ENCODE measurements around the gene CACNB2. TPM values are rescaled to one million over a fixed set of nuclear protein-coding genes. Genes with fewer than 3 reads are reported as not detected.

CACNB2 gene
- total RNA-seq, 4 donors from 2014 or later: 11.6 to 13.8 (median 12.1) TPM

- no peak overlapping the region for H3K27ac ChIP-seq
- no peak overlapping the region for H3K4me3 ChIP-seq
- 91% methylated on average over 5 of the region's 5 CpGs for WGBS
- no peaks in the 10 kb centered on the region for H3K4me1 ChIP-seq
- no peaks in the 10 kb centered on the region for H3K27me3 ChIP-seq
- no peak for DNase-seq (ENCODE audit: low spot score in 2 of 2)
- no peaks in the 10 kb centered on the region for H3K9me3 ChIP-seq
- TF ChIP-seq POLR2AphosphoS5 (IDR thresholded peaks at IDR 0.05) (no peak), POLR2A (IDR thresholded peaks at IDR 0.05) (no peak), CTCF (IDR thresholded peaks at IDR 0.05) (no peak)
- H3K36me3 ChIP-seq: no peaks in the 10 kb centered on the region
Observed at GRCh38 chr10:18504161-18504560, 363.9 kb downstream of the CACNB2 start.

- TF ChIP-seq POLR2A (IDR thresholded peaks at IDR 0.05) (no peak), POLR2AphosphoS5 (IDR thresholded peaks at IDR 0.05) (no peak), CTCF (IDR thresholded peaks at IDR 0.05) (no peak), EP300 (IDR thresholded peaks at IDR 0.05) (no peak)
- Histone ChIP-seq H3K4me3 (no peak overlapping the region), H3K36me3 (no peaks in the 10 kb centered on the region), H3K9me3 (no peaks in the 10 kb centered on the region), H3K27ac (no peak overlapping the region), H3K27me3 (no peaks in the 10 kb centered on the region), H3K4me1 (no peaks in the 10 kb centered on the region)
- no peak for DNase-seq (ENCODE audit: low spot score in 2 of 2)
- 72% methylated on average over 11 of the region's 11 CpGs for WGBS
Observed at GRCh38 chr10:18505456-18506118, 365.4 kb downstream of the CACNB2 start.

- H3K27ac ChIP-seq: no peak overlapping the region
- H3K27me3 ChIP-seq: no peaks in the 10 kb centered on the region
- H3K4me1 ChIP-seq: no peaks in the 10 kb centered on the region
- DNase-seq (ENCODE audit: low spot score in 2 of 2): no peak
- no peaks in the 10 kb centered on the region for H3K9me3 ChIP-seq
- no peaks in the 10 kb centered on the region for H3K36me3 ChIP-seq
- H3K4me3 ChIP-seq: no peak overlapping the region
- 76% methylated on average over 4 of the region's 4 CpGs for WGBS
- TF ChIP-seq POLR2AphosphoS5 (IDR thresholded peaks at IDR 0.05) (no peak), POLR2A (IDR thresholded peaks at IDR 0.05) (no peak), EP300 (IDR thresholded peaks at IDR 0.05) (no peak), CTCF (IDR thresholded peaks at IDR 0.05) (no peak)
Observed at GRCh38 chr10:18508587-18508986, 368.4 kb downstream of the CACNB2 start.

GRCh38 chr10:18514537-18514936 lies 374.3 kb downstream of the CACNB2 start:
- no peaks in the 10 kb centered on the region for H3K36me3 ChIP-seq
- TF ChIP-seq POLR2AphosphoS5 (IDR thresholded peaks at IDR 0.05): no peak
- no peak for TF ChIP-seq CTCF (IDR thresholded peaks at IDR 0.05)
- TF ChIP-seq POLR2A (IDR thresholded peaks at IDR 0.05): no peak
- no peak for TF ChIP-seq EP300 (IDR thresholded peaks at IDR 0.05)
- no peaks in the 10 kb centered on the region for H3K27me3 ChIP-seq
- no peak for DNase-seq (ENCODE audit: low spot score in 2 of 2)
- H3K9me3 ChIP-seq: no peaks in the 10 kb centered on the region
- H3K4me3 ChIP-seq: no peak overlapping the region
- no peak overlapping the region for H3K27ac ChIP-seq
- H3K4me1 ChIP-seq: no peaks in the 10 kb centered on the region

- TF ChIP-seq EP300 (IDR thresholded peaks at IDR 0.05) (no peak), POLR2A (IDR thresholded peaks at IDR 0.05) (no peak), POLR2AphosphoS5 (IDR thresholded peaks at IDR 0.05) (no peak), CTCF (IDR thresholded peaks at IDR 0.05) (no peak)
- no peaks in the 10 kb centered on the region for H3K4me1 ChIP-seq
- H3K27ac ChIP-seq: no peak overlapping the region
- H3K9me3 ChIP-seq: no peaks in the 10 kb centered on the region
- H3K27me3 ChIP-seq: no peaks in the 10 kb centered on the region
- no peak for DNase-seq (ENCODE audit: low spot score in 2 of 2)
- WGBS: 45% methylated on average over 3 of the region's 3 CpGs
- no peak overlapping the region for H3K4me3 ChIP-seq
- H3K36me3 ChIP-seq: no peaks in the 10 kb centered on the region
Observed at GRCh38 chr10:18516851-18517250, 376.6 kb downstream of the CACNB2 start.
